CD4-positive, alpha-beta memory T cell (primary cell): ENCODE results near the gene CYP4F12. TPM values are rescaled to one million over a fixed set of nuclear protein-coding genes. Genes with fewer than 3 reads are reported as not detected.

Experiments used
- CTCF ChIA-PET: fragments of 350-600 bp; sonication (Branson Sonifier 250); formaldehyde crosslinking; loops from one replicate; lab custom pipeline; 2021; ENCODE audit warnings: inconsistent platforms; ENCODE audit not compliant: partially characterized antibody; lab: Charles Lee
- POLR2A ChIA-PET: fragments of 350-600 bp; sonication (Branson Sonifier 250); formaldehyde crosslinking; loops from one replicate; lab custom pipeline; 2021; ENCODE audit not compliant: partially characterized antibody; lab: Charles Lee
- DNase-seq, 5 donors: peaks; one replicate each; pipeline versions ENCODE4 v3.0.0 to v3.0.0-alpha.2; 2020 to 2022; ENCODE audit warnings: mixed read lengths in 1 of 5
- H3K27ac ChIP-seq: one replicate; pipeline ENCODE4 v1.7.0; 2013; ENCODE audit warnings: low read depth, low read length
- H3K27me3 ChIP-seq: 2 replicates; pipeline ENCODE4 v1.7.0; 2013; ENCODE audit warnings: mild to moderate bottlenecking, low read length, moderate library complexity; ENCODE audit not compliant: insufficient read depth
- H3K36me3 ChIP-seq: 2 replicates; pipeline ENCODE4 v1.7.0; 2013; ENCODE audit warnings: mild to moderate bottlenecking, low read length, moderate library complexity; ENCODE audit not compliant: insufficient read depth
- H3K4me1 ChIP-seq: 2 replicates; pipeline ENCODE4 v1.7.0; 2013; ENCODE audit warnings: mild to moderate bottlenecking, low read length, moderate library complexity; ENCODE audit not compliant: insufficient read depth
- H3K4me3 ChIP-seq, 2 donors: one replicate each; pipeline ENCODE4 v1.7.0; 2013; ENCODE audit warnings: low read length in 2 of 2, mild to moderate bottlenecking in 1 of 2
- H3K9me3 ChIP-seq, 2 donors: one replicate each; pipeline ENCODE4 v1.7.0; 2013; ENCODE audit warnings: low read length in 2 of 2, control low read depth in 1 of 2; ENCODE audit not compliant: control insufficient read depth in 1 of 2
- H3K27ac Mint-ChIP-seq, 7 donors: one replicate each; pipeline ENCODE4 v1.8.0; 2020 to 2021; ENCODE audit warnings: mixed read lengths in 7 of 7, mild to moderate bottlenecking in 6 of 7, inconsistent platforms in 3 of 7, moderate library complexity in 3 of 7
- H3K27me3 Mint-ChIP-seq, 2 donors: one replicate each; pipeline ENCODE4 v1.8.0; 2020 to 2021; ENCODE audit warnings: mixed read lengths in 2 of 2
- H3K36me3 Mint-ChIP-seq, 2 donors: one replicate each; pipeline ENCODE4 v1.8.0; 2020 to 2021; ENCODE audit warnings: mixed read lengths in 2 of 2, inconsistent platforms in 1 of 2, mild to moderate bottlenecking in 1 of 2
- H3K4me1 Mint-ChIP-seq, 4 donors: one replicate each; pipeline ENCODE4 v1.8.0; 2020 to 2021; ENCODE audit warnings: mixed read lengths in 4 of 4, mild to moderate bottlenecking in 1 of 4
- H3K4me3 Mint-ChIP-seq, 8 donors: one replicate each; pipeline ENCODE4 v1.8.0; 2020 to 2021; ENCODE audit warnings: mixed read lengths in 8 of 8, mild to moderate bottlenecking in 7 of 8, moderate library complexity in 6 of 8, inconsistent platforms in 3 of 8
- H3K9me3 Mint-ChIP-seq, 8 donors: one replicate each; pipeline ENCODE4 v1.8.0; 2020 to 2021; ENCODE audit warnings: mixed read lengths in 8 of 8, mild to moderate bottlenecking in 5 of 8, inconsistent platforms in 3 of 8, moderate library complexity in 1 of 8
- intact Hi-C: fragments of 100-400 bp; cut with micrococcal nuclease; formaldehyde crosslinking; loops from one replicate; pipeline ENCODE4 v1.15.1; 2023
- polyA plus RNA-seq, 2 donors: library from polyadenylated mRNA; unstranded; fragments of 300-500 nt; fragmentation: Illumina TruSeq; gene quantifications; one replicate each; pipeline ENCODE4 v1.2.3, GENCODE V29; 2021
- total RNA-seq, 2 experiments: library from RNA; stranded (reverse); gene quantifications; one replicate each; pipeline ENCODE4 v1.2.3, GENCODE V29; 2021

The CYP4F12 gene
- total and polyA plus RNA-seq, 4 experiments from 2014 or later: 0.22 to 5.2 (median 2.2) TPM

DNA sequence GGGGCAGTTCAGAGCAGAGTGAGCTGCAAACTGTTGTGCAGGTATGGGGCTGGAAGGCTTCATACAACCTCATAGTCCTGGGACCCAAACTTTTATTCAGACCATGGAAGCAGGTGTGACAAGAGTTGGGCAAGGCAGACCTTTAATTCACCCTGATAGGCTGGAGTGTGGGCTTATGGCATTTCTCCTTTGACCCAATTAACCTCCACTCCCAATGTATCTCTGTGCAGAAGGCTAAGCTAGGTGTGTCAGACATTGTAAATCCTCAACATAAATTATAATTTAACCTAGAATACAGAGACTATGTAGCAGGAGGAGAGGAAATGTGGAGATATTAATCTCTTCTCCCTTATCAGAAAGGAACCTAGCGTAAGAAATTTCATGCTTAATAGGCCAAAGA, 42.8 kb downstream of the CYP4F12 start:
- H3K4me1 ChIP-seq: no peaks in the 10 kb centered on the region
- ChIA-PET CTCF (no interaction called here), POLR2A (no interaction called here)
- no peak for DNase-seq
- H3K27me3 ChIP-seq: no peaks in the 10 kb centered on the region
- H3K9me3 Mint-ChIP-seq: peaks cover 0 to 3% (median 0%) of the 10 kb centered on the region in 8 donors
- H3K4me3 Mint-ChIP-seq: no peak overlapping the region
- no peak overlapping the region for H3K27ac Mint-ChIP-seq
- intact Hi-C loops: no loop called here
- H3K36me3 Mint-ChIP-seq: no peaks in the 10 kb centered on the region
- no peak overlapping the region for H3K4me3 ChIP-seq
- no peaks in the 10 kb centered on the region for H3K9me3 ChIP-seq
- H3K27ac ChIP-seq: no peak overlapping the region
- peaks cover 0 to 1% (median 0%) of the 10 kb centered on the region in 4 donors for H3K4me1 Mint-ChIP-seq
- peaks cover 9 to 16% of the 10 kb centered on the region in 2 donors for H3K27me3 Mint-ChIP-seq
- H3K36me3 ChIP-seq: no peaks in the 10 kb centered on the region

DNA sequence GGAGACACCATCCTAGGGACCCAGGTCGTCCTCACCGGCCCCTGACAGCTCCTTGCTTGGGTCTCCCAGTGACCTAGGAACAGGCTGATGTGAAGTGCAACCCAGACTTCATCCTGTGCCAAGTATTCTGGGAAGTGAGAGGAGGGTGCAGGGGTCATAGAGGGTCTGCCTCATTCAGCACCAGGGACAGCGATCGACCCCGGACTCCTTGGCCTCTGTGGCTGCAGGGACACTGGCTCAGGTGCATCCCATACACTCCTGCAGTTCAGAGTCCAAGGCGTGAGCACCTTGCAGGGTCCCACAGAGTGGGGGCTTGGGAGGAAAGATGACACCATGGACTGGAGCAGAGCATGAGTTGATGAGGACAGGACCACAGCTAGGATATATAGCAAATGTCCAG, 44.9 kb downstream of the CYP4F12 start:
- Histone ChIP-seq H3K27me3 (no peaks in the 10 kb centered on the region), H3K27ac (no peak overlapping the region), H3K4me1 (no peaks in the 10 kb centered on the region), H3K36me3 (no peaks in the 10 kb centered on the region), H3K4me3 (no peak overlapping the region), H3K9me3 (no peaks in the 10 kb centered on the region)
- intact Hi-C loops: no loop called here
- no peak for DNase-seq
- no peak overlapping the region for H3K27ac Mint-ChIP-seq
- ChIA-PET POLR2A (no interaction called here), CTCF (no interaction called here)
- no peaks in the 10 kb centered on the region for H3K36me3 Mint-ChIP-seq
- H3K27me3 Mint-ChIP-seq: peaks cover 14 to 27% of the 10 kb centered on the region in 2 donors
- peaks cover 0 to 4% (median 0%) of the 10 kb centered on the region in 8 donors for H3K9me3 Mint-ChIP-seq
- H3K4me3 Mint-ChIP-seq: no peak overlapping the region
- H3K4me1 Mint-ChIP-seq: peaks cover 0 to 1% (median 0%) of the 10 kb centered on the region in 4 donors

DNA sequence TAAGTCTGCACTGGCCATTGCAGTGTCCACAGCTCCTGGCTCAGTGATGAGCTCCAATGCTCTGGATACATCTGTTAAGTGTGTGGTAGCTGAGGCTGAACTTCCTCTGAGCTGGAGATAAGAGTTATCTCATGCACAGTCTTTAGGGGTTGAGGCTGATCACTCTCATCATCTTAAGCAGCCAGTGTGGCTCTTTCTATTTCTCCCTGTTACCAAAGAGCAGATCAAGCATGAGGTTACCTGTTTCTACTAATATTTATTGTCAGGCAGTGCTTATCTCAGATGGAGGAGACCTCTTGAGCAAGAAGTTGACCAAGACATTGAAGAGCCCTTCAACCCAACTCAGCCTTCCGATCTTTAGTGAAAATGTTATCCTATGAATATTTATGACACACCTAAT, 48.4 kb downstream of the CYP4F12 start:
- no peak overlapping the region for H3K4me3 Mint-ChIP-seq
- DNase-seq: no peak
- peaks cover 0 to 2% (median 0%) of the 10 kb centered on the region in 4 donors for H3K4me1 Mint-ChIP-seq
- Histone ChIP-seq H3K36me3 (no peaks in the 10 kb centered on the region), H3K27ac (no peak overlapping the region), H3K9me3 (no peaks in the 10 kb centered on the region), H3K4me3 (no peak overlapping the region), H3K27me3 (no peaks in the 10 kb centered on the region), H3K4me1 (no peaks in the 10 kb centered on the region)
- CTCF ChIA-PET: no interaction called here
- H3K9me3 Mint-ChIP-seq: peaks cover 0 to 4% (median 0%) of the 10 kb centered on the region in 8 donors
- intact Hi-C loops: no loop called here
- peaks cover 27 to 34% of the 10 kb centered on the region in 2 donors for H3K27me3 Mint-ChIP-seq
- H3K36me3 Mint-ChIP-seq: no peaks in the 10 kb centered on the region
- POLR2A ChIA-PET: no interaction called here
- H3K27ac Mint-ChIP-seq: peak overlapping the region in 1 of 7 donors; percentile 2

DNA sequence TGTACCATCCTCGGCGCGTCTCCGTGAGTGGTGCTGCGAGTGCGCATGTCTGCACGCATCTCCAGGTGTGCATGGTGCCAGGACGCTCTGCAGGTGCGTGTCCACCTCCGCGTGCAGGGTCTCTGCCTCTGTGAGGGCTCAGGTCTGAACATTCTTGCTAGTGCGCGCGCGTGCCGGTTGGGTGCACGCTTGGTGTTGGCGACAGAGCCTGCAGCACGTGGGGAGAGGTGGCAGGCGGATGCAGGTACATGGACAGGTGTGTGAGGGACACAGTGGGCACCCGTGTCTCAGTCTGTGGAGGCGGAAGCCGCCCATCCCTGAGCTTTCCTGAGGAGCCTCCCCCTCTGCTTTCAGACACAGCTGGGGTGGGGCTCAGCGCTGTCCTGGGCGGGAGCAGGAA, 50.1 kb downstream of the CYP4F12 start:
- POLR2A ChIA-PET: no interaction called here
- Histone ChIP-seq H3K4me3 (no peak overlapping the region), H3K36me3 (no peaks in the 10 kb centered on the region), H3K9me3 (no peaks in the 10 kb centered on the region), H3K27ac (no peak overlapping the region), H3K27me3 (no peaks in the 10 kb centered on the region), H3K4me1 (no peaks in the 10 kb centered on the region)
- Mint-ChIP-seq H3K9me3 (peaks cover 0 to 4% (median 0%) of the 10 kb centered on the region in 8 donors), H3K27me3 (peaks cover 35 to 40% of the 10 kb centered on the region in 2 donors), H3K27ac (no peak overlapping the region), H3K4me3 (no peak overlapping the region), H3K36me3 (no peaks in the 10 kb centered on the region), H3K4me1 (peaks cover 0 to 3% (median 2%) of the 10 kb centered on the region in 4 donors)
- intact Hi-C loops: no loop called here
- DNase-seq: no peak
- CTCF ChIA-PET: no interaction called here

DNA sequence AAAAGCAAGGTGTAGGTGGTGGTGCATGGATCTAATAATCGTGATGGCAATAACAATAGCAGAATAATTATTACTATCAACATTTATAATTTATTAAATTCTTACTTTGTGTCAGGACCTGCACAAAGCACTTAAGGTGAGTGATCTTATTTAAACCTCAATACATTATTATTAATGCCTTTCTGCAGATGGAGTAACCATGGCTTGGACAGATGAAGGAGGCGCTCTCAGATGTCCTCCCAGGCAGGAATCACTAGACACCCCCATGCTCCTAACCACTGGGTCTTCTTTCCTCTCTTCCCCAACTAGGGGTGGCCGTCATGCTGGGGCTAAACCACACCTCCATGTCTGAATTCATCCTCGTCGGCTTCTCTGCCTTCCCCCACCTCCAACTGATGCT, 54.8 kb downstream of the CYP4F12 start, which contains the start of gene OR10H2:
Gene OR10H2, plus strand, starts transcription at position 301 of the 400 bp plus-strand sequence. Its CDS starts 20 bp downstream, at position 321.
- ChIA-PET CTCF (no interaction called here), POLR2A (no interaction called here)
- H3K4me1 ChIP-seq: no peaks in the 10 kb centered on the region
- no peaks in the 10 kb centered on the region for H3K9me3 ChIP-seq
- H3K27ac Mint-ChIP-seq: peak within 1 kb of the TSS in 2 of 7 donors; percentile 23 to 58
- no peak within 1 kb of the TSS for H3K4me3 ChIP-seq
- no peaks in the 10 kb centered on the region for H3K36me3 ChIP-seq
- no peaks in the 10 kb centered on the region for H3K27me3 ChIP-seq
- no peak within 1 kb of the TSS for H3K4me3 Mint-ChIP-seq
- peaks cover 0 to 7% (median 0%) of the 10 kb centered on the region in 8 donors for H3K9me3 Mint-ChIP-seq
- peaks cover 31% of the 10 kb centered on the region in 2 donors for H3K27me3 Mint-ChIP-seq
- DNase-seq: no peak
- H3K4me1 Mint-ChIP-seq: peaks cover 4 to 7% (median 5%) of the 10 kb centered on the region in 4 donors
- H3K27ac ChIP-seq: no peak within 1 kb of the TSS
- intact Hi-C loops: no loop called here
- no peaks in the 10 kb centered on the region for H3K36me3 Mint-ChIP-seq

DNA sequence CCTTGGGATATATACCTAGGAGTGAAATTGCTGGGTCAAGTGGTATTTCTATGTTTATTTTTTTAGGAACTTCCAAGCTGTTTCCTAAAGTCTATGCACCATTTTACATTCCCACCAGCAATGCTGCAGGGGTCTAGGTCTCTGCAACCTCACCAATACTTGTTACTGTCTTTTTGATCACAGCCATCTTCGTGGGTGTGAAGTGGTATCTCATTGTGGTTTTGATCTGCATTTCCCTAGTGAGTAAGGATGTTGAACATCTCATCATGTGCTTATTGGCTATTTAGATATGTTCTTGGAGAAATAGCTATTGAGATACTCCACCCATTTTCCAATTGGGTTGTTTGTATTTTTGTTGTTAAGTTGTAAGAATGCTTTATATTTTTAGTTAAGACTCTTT, 57.7 kb downstream of the CYP4F12 start:
- no peak for DNase-seq
- Mint-ChIP-seq H3K9me3 (peaks cover 0 to 5% (median 0%) of the 10 kb centered on the region in 8 donors), H3K4me3 (no peak overlapping the region), H3K27ac (no peak overlapping the region), H3K36me3 (no peaks in the 10 kb centered on the region), H3K4me1 (peaks cover 4 to 7% (median 5%) of the 10 kb centered on the region in 4 donors), H3K27me3 (peaks cover 20 to 21% of the 10 kb centered on the region in 2 donors)
- H3K4me1 ChIP-seq: no peaks in the 10 kb centered on the region
- H3K27me3 ChIP-seq: no peaks in the 10 kb centered on the region
- H3K27ac ChIP-seq: no peak overlapping the region
- H3K9me3 ChIP-seq: no peaks in the 10 kb centered on the region
- ChIA-PET POLR2A (no interaction called here), CTCF (no interaction called here)
- intact Hi-C loops: no loop called here
- H3K36me3 ChIP-seq: no peaks in the 10 kb centered on the region
- H3K4me3 ChIP-seq: no peak overlapping the region

DNA sequence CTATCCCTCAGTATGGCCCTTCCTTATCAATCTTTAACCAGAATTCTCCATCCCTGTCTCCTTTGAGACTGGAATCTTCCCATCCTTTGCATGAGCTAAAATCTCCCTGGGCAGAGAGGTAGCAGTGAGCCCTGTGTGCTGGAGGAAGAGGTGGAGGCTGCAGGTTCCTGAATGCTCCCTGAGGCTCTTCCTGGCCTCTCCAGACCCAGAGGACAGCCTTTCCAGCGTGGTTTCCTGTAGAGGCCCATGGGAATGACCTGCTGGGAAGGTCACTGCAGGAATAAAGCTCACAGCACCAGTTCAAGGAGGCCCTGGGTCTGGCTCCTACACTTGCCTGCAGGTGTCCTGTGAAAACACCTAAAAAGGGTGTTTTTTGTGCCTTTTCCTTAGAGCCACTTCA, 59.5 kb downstream of the CYP4F12 start:
- Histone ChIP-seq H3K27ac (no peak overlapping the region), H3K36me3 (no peaks in the 10 kb centered on the region), H3K9me3 (no peaks in the 10 kb centered on the region), H3K4me3 (no peak overlapping the region), H3K27me3 (no peaks in the 10 kb centered on the region), H3K4me1 (no peaks in the 10 kb centered on the region)
- Mint-ChIP-seq H3K4me3 (no peak overlapping the region), H3K27me3 (peaks cover 5 to 12% of the 10 kb centered on the region in 2 donors), H3K9me3 (peaks cover 0 to 5% (median 0%) of the 10 kb centered on the region in 8 donors), H3K4me1 (peaks cover 2 to 5% (median 4%) of the 10 kb centered on the region in 4 donors), H3K27ac (no peak overlapping the region), H3K36me3 (no peaks in the 10 kb centered on the region)
- intact Hi-C loops: no loop called here
- ChIA-PET POLR2A (no interaction called here), CTCF (no interaction called here)
- DNase-seq: no peak
